ENCODE data around the gene WNK3. TPM values are rescaled to one million over a fixed set of nuclear protein-coding genes. Genes with fewer than 3 reads are reported as not detected.

The WNK3 gene
- total RNA-seq, 1 experiment from 2014 or later, result 12.8 TPM

- ChIA-PET CTCF (no interaction called here), POLR2A (ENCODE audit: low non-redundant PET) (no interaction called here)
- no peak overlapping the region for H3K27ac ChIP-seq (ENCODE audit: low read depth, low read length, poor library complexity, severe bottlenecking)
- H3K9me3 ChIP-seq (ENCODE audit: low read depth, low read length, poor library complexity, severe bottlenecking), result no peaks in the 10 kb centered on the region
- H3K4me3 ChIP-seq (ENCODE audit: low read depth, low read length, poor library complexity, severe bottlenecking), result no peak overlapping the region
- TF ChIP-seq EZH2 (IDR thresholded peaks at IDR 0.05; ENCODE audit: borderline replicate concordance, low read depth, low read length, poor library complexity, severe bottlenecking) (no peak), CTCF (conservative IDR thresholded peaks at IDR 0.05; ENCODE audit: low read depth, low read length) (no peak)
- no TSS peak for BruUV-seq (replicated peaks)
- no peaks in the 10 kb centered on the region for H3K27me3 ChIP-seq (replicated peaks; ENCODE audit: insufficient read depth, low read depth, low read length, poor library complexity)
- H3K36me3 ChIP-seq (ENCODE audit: insufficient read depth, low read length, poor library complexity, severe bottlenecking), result no peaks in the 10 kb centered on the region
- H3K4me1 ChIP-seq (ENCODE audit: insufficient read depth, low read length, poor library complexity, severe bottlenecking), result no peaks in the 10 kb centered on the region
- intact Hi-C loops (cut with micrococcal nuclease; ENCODE audit: unreplicated experiment), result no loop called here
- DNase-seq (ENCODE audit: low spot score), result no peak
Observed at GRCh38 chrX:54271664-54272063, 86.2 kb downstream of the WNK3 start.

DNA sequence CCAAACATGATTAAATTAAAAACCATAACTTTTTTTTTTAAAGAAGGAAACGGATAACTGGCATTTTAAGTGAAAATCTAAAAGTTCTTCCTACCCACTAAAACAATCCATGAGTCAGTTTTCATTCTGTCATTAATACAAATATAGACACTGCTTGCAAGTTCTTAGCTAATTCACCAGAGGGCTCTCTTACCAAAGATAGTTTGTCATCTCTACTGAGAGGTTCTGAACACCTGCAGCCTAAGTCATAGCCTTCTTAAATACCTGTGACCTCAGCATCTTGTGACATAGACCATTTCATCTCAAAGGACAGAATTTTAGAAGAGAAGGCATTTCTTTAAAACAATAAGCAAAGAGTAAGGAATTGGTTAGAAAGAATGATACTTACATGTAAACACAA is 109.5 kb downstream of the WNK3 start:
- intact Hi-C loops (cut with micrococcal nuclease; ENCODE audit: unreplicated experiment), result loop anchor here (10.0 kb wide), 1 partner anchor 186 kb away; no protein-coding TSS in a partner anchor
- BruUV-seq (replicated peaks), result no TSS peak
- H3K36me3 ChIP-seq (ENCODE audit: insufficient read depth, low read length, poor library complexity, severe bottlenecking), result no peaks in the 10 kb centered on the region
- no peaks in the 10 kb centered on the region for H3K9me3 ChIP-seq (ENCODE audit: low read depth, low read length, poor library complexity, severe bottlenecking)
- no peak overlapping the region for H3K4me3 ChIP-seq (ENCODE audit: low read depth, low read length, poor library complexity, severe bottlenecking)
- no peak overlapping the region for H3K27ac ChIP-seq (ENCODE audit: low read depth, low read length, poor library complexity, severe bottlenecking)
- H3K27me3 ChIP-seq (replicated peaks; ENCODE audit: insufficient read depth, low read depth, low read length, poor library complexity), result no peaks in the 10 kb centered on the region
- peak; percentile 10 for DNase-seq (ENCODE audit: low spot score)
- no peaks in the 10 kb centered on the region for H3K4me1 ChIP-seq (ENCODE audit: insufficient read depth, low read length, poor library complexity, severe bottlenecking)
- TF ChIP-seq EZH2 (IDR thresholded peaks at IDR 0.05; ENCODE audit: borderline replicate concordance, low read depth, low read length, poor library complexity, severe bottlenecking), result no peak
- TF ChIP-seq CTCF (conservative IDR thresholded peaks at IDR 0.05; ENCODE audit: low read depth, low read length), result peak; percentile 45; the same call in 1 of the 2 replicates
- POLR2A ChIA-PET (ENCODE audit: low non-redundant PET), result interaction anchor here (0.6 kb wide), 1 partner anchor 194 kb away, joined by 3 read pairs; no protein-coding TSS in a partner anchor
- CTCF ChIA-PET, result interaction anchor here (0.9 kb wide), 1 partner anchor 192 kb away, joined by 5 read pairs; the partner anchor contains the start of gene TSR2

GRCh38 chrX:54246866-54247265 is 111.0 kb downstream of the WNK3 start:
- no TSS peak for BruUV-seq (replicated peaks)
- Histone ChIP-seq H3K27me3 (replicated peaks; ENCODE audit: insufficient read depth, low read depth, low read length, poor library complexity) (no peaks in the 10 kb centered on the region), H3K27ac (ENCODE audit: low read depth, low read length, poor library complexity, severe bottlenecking) (no peak overlapping the region), H3K4me3 (ENCODE audit: low read depth, low read length, poor library complexity, severe bottlenecking) (no peak overlapping the region), H3K9me3 (ENCODE audit: low read depth, low read length, poor library complexity, severe bottlenecking) (no peaks in the 10 kb centered on the region), H3K36me3 (ENCODE audit: insufficient read depth, low read length, poor library complexity, severe bottlenecking) (no peaks in the 10 kb centered on the region), H3K4me1 (ENCODE audit: insufficient read depth, low read length, poor library complexity, severe bottlenecking) (no peaks in the 10 kb centered on the region)
- CTCF ChIA-PET, result no interaction called here
- TF ChIP-seq EZH2 (IDR thresholded peaks at IDR 0.05; ENCODE audit: borderline replicate concordance, low read depth, low read length, poor library complexity, severe bottlenecking) (no peak), CTCF (conservative IDR thresholded peaks at IDR 0.05; ENCODE audit: low read depth, low read length) (no peak)
- POLR2A ChIA-PET (ENCODE audit: low non-redundant PET), result no interaction called here
- no peak for DNase-seq (ENCODE audit: low spot score)
- intact Hi-C loops (cut with micrococcal nuclease; ENCODE audit: unreplicated experiment), result loop anchor here (10.0 kb wide), 1 partner anchor 188 kb away; no protein-coding TSS in a partner anchor
